HCT116 (cell line): ENCODE data around the gene ARRDC2. TPM values are rescaled to one million over a fixed set of nuclear protein-coding genes. Genes with fewer than 3 reads are reported as not detected.

Experiments
- ATAC-seq: fragments of 200-7000 bp; cut with Tn5 transposase; 2 replicates; pipeline ENCODE4 v1.9.1; 2020; ENCODE audit warnings: mild to moderate bottlenecking, moderate library complexity
- BruUV-seq: library from RNA; stranded (reverse); fragments of 400-500 nt; replicated peaks from 2 replicates; lab custom pipeline; 2021; lab: Mats Ljungman, UMichigan
- CTCF ChIA-PET: fragments of 300-600 bp; sonication (Branson Sonifier 250); formaldehyde crosslinking; loops from one replicate; lab custom pipeline; 2021; ENCODE audit warnings: antibody characterized with exemption; lab: Charles Lee
- POLR2A ChIA-PET: fragments of 300-600, 350-600 bp; sonication (Branson Sonifier 250); formaldehyde crosslinking; loops from one replicate; lab custom pipeline; 2021; ENCODE audit warnings: antibody characterized with exemption; lab: Charles Lee
- RAD21 ChIA-PET, 2 experiments: fragments of 300-600 bp; sonication (Branson Sonifier 250); formaldehyde crosslinking; loops; one replicate each; lab custom pipeline; 2023; ENCODE audit warnings: low total read pairs in 2 of 2; ENCODE audit not compliant: uncharacterized antibody in 2 of 2, unreplicated experiment in 2 of 2, low non-redundant PET in 1 of 2; lab: Charles Lee
- DNase-seq: peaks from one replicate; pipeline ENCODE4 v3.0.0-alpha.2; 2010; ENCODE audit warnings: low read depth, low spot score
- H2AFZ ChIP-seq: fragments of 200-600 bp; shearing (Covaris generic), sonication (generic); 2 replicates; pipeline ENCODE4 v1.6.1; 2017; ENCODE audit warnings: low read depth, mixed run types, mixed read lengths, antibody characterized with exemption, low read length; ENCODE audit not compliant: poor library complexity, severe bottlenecking
- H3K27ac ChIP-seq: 2 replicates; pipeline ENCODE4 v1.5.1; 2012; ENCODE audit warnings: low read depth, low read length
- H3K27me3 ChIP-seq: fragments of 200-600 bp; sonication (generic); 2 replicates; pipeline ENCODE4 v1.6.1; 2016; ENCODE audit warnings: mixed run types, low read length, mixed read lengths; ENCODE audit not compliant: insufficient read depth
- H3K36me3 ChIP-seq, 2 experiments: fragments of 200-500 bp in 1 of 2; fragments of 200-600 bp in 1 of 2; sonication (Bioruptor generic) in 1 of 2; sonication (generic) in 1 of 2; 2 replicates each; pipeline versions ENCODE4 v1.5.1 to v1.6.1; 2014 to 2016; ENCODE audit warnings: low read length in 2 of 2, inconsistent platforms in 1 of 2, mixed read lengths in 1 of 2, mixed run types in 1 of 2; ENCODE audit not compliant: insufficient read depth in 2 of 2, control insufficient read depth in 1 of 2
- H3K4me1 ChIP-seq, 2 experiments: fragments of 200-600 bp in 1 of 2; sonication (generic) in 1 of 2; 2 replicates each; pipeline versions ENCODE4 v1.5.1 to v1.6.1; 2012 to 2017; ENCODE audit warnings: low read length in 2 of 2, inconsistent platforms in 1 of 2, mild to moderate bottlenecking in 1 of 2, mixed read lengths in 1 of 2, mixed run types in 1 of 2, moderate library complexity in 1 of 2; ENCODE audit not compliant: insufficient read depth in 2 of 2, control insufficient read depth in 1 of 2
- H3K4me2 ChIP-seq: fragments of 200-600 bp; sonication (generic); 2 replicates; pipeline ENCODE4 v1.6.1; 2017; ENCODE audit warnings: mixed run types, low read length, mixed read lengths
- H3K4me3 ChIP-seq, 2 experiments: fragments of 200-600 bp in 1 of 2; sonication (generic) in 1 of 2; replicated peaks in 1 of 2; 2 replicates each; pipeline ENCODE4 v1.5.1; 2011 to 2016; ENCODE audit warnings: low read length in 2 of 2, control low read depth in 1 of 2, low read depth in 1 of 2, mild to moderate bottlenecking in 1 of 2, mixed read lengths in 1 of 2, mixed run types in 1 of 2
- H3K79me2 ChIP-seq: fragments of 200-600 bp; sonication (generic); 2 replicates; pipeline ENCODE4 v1.6.1; 2017; ENCODE audit warnings: mild to moderate bottlenecking, mixed run types, low read length, moderate library complexity, mixed read lengths; ENCODE audit not compliant: insufficient read depth
- H3K9ac ChIP-seq: fragments of 200-600 bp; sonication (generic); 2 replicates; pipeline ENCODE4 v1.6.1; 2016; ENCODE audit warnings: low read length, mixed read lengths
- H3K9me2 ChIP-seq: fragments of 200-600 bp; sonication (generic), shearing (Covaris generic); 2 replicates; pipeline ENCODE4 v1.6.1; 2017; ENCODE audit warnings: mixed run types, mild to moderate bottlenecking, moderate library complexity; ENCODE audit not compliant: insufficient read depth
- H3K9me3 ChIP-seq, 2 experiments: fragments of 200-500 bp in 1 of 2; fragments of 200-600 bp in 1 of 2; sonication (Bioruptor generic) in 1 of 2; sonication (generic) in 1 of 2; 2 replicates each; pipeline ENCODE4 v1.6.1; 2014 to 2017; ENCODE audit warnings: low read length in 2 of 2, mixed read lengths in 2 of 2, inconsistent platforms in 1 of 2, low read depth in 1 of 2, mild to moderate bottlenecking in 1 of 2, mixed run types in 1 of 2, moderate library complexity in 1 of 2; ENCODE audit not compliant: control insufficient read depth in 1 of 2, insufficient read depth in 1 of 2
- H4K20me1 ChIP-seq: fragments of 200-600 bp; sonication (generic), shearing (Covaris generic); 2 replicates; pipeline ENCODE4 v1.6.1; 2017; ENCODE audit warnings: mixed run types, mild to moderate bottlenecking, moderate library complexity; ENCODE audit not compliant: insufficient read depth
- CEBPB ChIP-seq: IDR thresholded peaks from 2 replicates; pipeline ENCODE4 v1.6.1; 2012; ENCODE audit warnings: low read depth
- EGR1 ChIP-seq: IDR thresholded peaks from 2 replicates; pipeline ENCODE4 v1.6.1; 2012; ENCODE audit warnings: low read depth
- ELF1 ChIP-seq: IDR thresholded peaks from 2 replicates; pipeline ENCODE4 v1.6.1; 2012; ENCODE audit warnings: low read depth, borderline replicate concordance
- EZH2 ChIP-seq: fragments of 200-600 bp; sonication (generic); IDR thresholded peaks from 2 replicates; pipeline ENCODE4 v1.6.1; 2017; ENCODE audit warnings: antibody characterized with exemption, mixed run types
- EZH2phosphoT487 ChIP-seq: fragments of 200-600 bp; IDR thresholded peaks from 2 replicates; pipeline ENCODE4 v1.6.1; 2018; ENCODE audit warnings: antibody characterized with exemption, borderline replicate concordance
- JUND ChIP-seq: IDR thresholded peaks from 2 replicates; pipeline ENCODE4 v1.6.1; 2012
- POLR2A ChIP-seq: IDR thresholded peaks from 2 replicates; pipeline ENCODE4 v1.7.0; 2011; ENCODE audit warnings: borderline replicate concordance; ENCODE audit not compliant: insufficient read depth, insufficient read length; ENCODE audit errors: extremely low read depth
- POLR2AphosphoS5 ChIP-seq: IDR thresholded peaks from 2 replicates; pipeline ENCODE4 v1.6.1; 2011; ENCODE audit warnings: mild to moderate bottlenecking, low read depth, low read length, moderate library complexity
- RAD21 ChIP-seq: IDR thresholded peaks from 2 replicates; pipeline ENCODE4 v1.6.1; 2012; ENCODE audit warnings: low read depth, mild to moderate bottlenecking
- REST ChIP-seq: IDR thresholded peaks from 2 replicates; pipeline ENCODE4 v1.6.1; 2012; ENCODE audit warnings: low read depth
- SIN3A ChIP-seq: IDR thresholded peaks from 2 replicates; pipeline ENCODE4 v1.6.1; 2012; ENCODE audit warnings: low read depth
- SP1 ChIP-seq: IDR thresholded peaks from 2 replicates; pipeline ENCODE4 v1.6.1; 2012; ENCODE audit warnings: low read depth
- SRF ChIP-seq: IDR thresholded peaks from 2 replicates; pipeline ENCODE4 v1.6.1; 2012; ENCODE audit warnings: low read depth
- TCF7L2 ChIP-seq: IDR thresholded peaks from 2 replicates; pipeline ENCODE4 v1.7.0; 2011; ENCODE audit warnings: borderline replicate concordance, inconsistent platforms; ENCODE audit not compliant: insufficient read depth, insufficient read length; ENCODE audit errors: extremely low read depth
- YY1 ChIP-seq: IDR thresholded peaks from 2 replicates; pipeline ENCODE4 v1.6.1; 2011; ENCODE audit warnings: low read length, low read depth, moderate library complexity, mild to moderate bottlenecking; ENCODE audit not compliant: insufficient replicate concordance; ENCODE audit errors: extremely low read depth
- intact Hi-C: fragments of 100-400 bp; cut with micrococcal nuclease; formaldehyde crosslinking; loops from 2 replicates; pipeline ENCODE4 v1.10.0; 2022
- total RNA-seq: library from RNA; stranded (reverse); gene quantifications from one replicate; pipeline ENCODE4 v1.2.1, GENCODE V29; 2021; ENCODE audit not compliant: unreplicated experiment
- TF ChIP-seq, protein P1 (sequence below): IDR thresholded peaks from 2 replicates; pipeline ENCODE4 v1.6.1; 2012
- TF ChIP-seq, protein P2 (sequence below): IDR thresholded peaks from 2 replicates; pipeline ENCODE4 v1.6.1; 2012

The ARRDC2 gene
- total RNA-seq, 1 experiment from 2014 or later = 36.5 TPM

DNA sequence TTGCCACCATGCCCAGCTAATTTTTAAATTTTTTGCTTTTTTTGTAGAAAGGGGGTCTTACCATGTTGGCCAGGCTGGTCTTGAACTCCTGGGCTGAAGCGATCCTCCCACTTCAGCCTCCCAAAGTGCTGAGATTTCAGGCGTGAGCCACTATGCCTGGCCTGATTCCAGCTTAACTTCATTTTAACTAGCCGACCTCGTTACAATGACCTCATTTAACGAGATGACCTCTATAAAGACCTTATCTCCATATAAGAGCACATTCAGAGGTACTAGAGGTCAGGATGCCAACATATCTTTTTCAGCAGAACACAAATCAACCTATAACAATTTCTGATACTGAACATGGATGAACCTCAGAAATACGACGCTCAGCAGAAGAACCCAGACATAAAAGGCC, 30.5 kb upstream of the ARRDC2 start (continued):
- TF ChIP-seq POLR2A = no peak

DNA sequence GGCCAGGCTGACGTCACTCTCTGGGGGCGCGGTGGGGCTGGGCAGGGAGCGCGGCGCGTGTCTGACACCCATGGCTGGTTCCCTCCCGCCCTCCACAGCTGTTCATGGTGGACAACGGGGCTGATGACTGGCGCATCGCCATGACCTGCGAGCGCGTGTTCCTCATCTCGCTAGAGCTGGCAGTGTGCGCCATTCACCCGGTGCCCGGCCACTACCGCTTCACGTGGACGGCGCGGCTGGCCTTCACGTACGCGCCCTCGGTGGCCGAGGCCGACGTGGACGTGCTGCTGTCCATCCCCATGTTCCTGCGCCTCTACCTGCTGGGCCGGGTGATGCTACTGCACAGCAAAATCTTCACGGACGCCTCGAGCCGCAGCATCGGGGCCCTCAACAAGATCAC, 26.4 kb upstream of the ARRDC2 start:
- no peak for DNase-seq
- no peak overlapping the region for H3K4me2 ChIP-seq
- H3K4me1 ChIP-seq = peaks cover 0 to 12% of the 10 kb centered on the region in 2 experiments; a peak in 2 of 4 replicates
- BruUV-seq = no TSS peak
- no peak overlapping the region for H3K4me3 ChIP-seq
- H2AFZ ChIP-seq = no peak overlapping the region
- H3K36me3 ChIP-seq = no peaks in the 10 kb centered on the region
- no peaks in the 10 kb centered on the region for H3K9me2 ChIP-seq
- no peaks in the 10 kb centered on the region for H3K27me3 ChIP-seq
- no peak for TF ChIP-seq POLR2A
- TF ChIP-seq JUND = no peak
- TF ChIP-seq SIN3A = no peak
- TF ChIP-seq CEBPB = no peak
- TF ChIP-seq, all 23 proteins: peak for 0
- no peak for ATAC-seq
- Histone ChIP-seq H3K79me2 (no peaks in the 10 kb centered on the region), H3K9me3 (no peaks in the 10 kb centered on the region), H3K9ac (no peak overlapping the region), H4K20me1 (no peaks in the 10 kb centered on the region), H3K27ac (no peak overlapping the region)
- ChIA-PET POLR2A (no interaction called here), RAD21 (no interaction called here), CTCF (no interaction called here)
- intact Hi-C loops = no loop called here

DNA sequence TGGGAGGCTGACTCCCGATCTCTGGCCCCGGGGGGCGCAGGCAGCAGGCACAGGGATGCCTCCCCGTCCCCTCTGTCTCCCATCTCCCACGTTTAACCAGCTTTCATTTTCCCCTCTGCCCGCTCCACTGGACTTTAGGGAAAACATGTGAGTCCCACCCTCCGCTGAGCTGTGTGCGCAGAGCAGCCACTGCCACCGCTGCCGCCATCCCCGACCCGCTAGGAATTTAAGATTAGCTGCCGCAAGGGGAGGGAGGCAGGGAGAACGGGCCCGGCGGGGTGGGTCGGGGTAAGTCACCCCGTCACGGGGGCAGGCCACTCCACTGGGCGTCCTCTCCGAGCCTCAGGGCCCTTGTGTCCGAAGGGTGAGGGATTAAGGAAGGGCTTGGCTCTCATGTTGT, 25.5 kb upstream of the ARRDC2 start:
- Histone ChIP-seq H3K79me2 (no peaks in the 10 kb centered on the region), H3K9ac (no peak overlapping the region), H3K9me3 (no peaks in the 10 kb centered on the region), H4K20me1 (no peaks in the 10 kb centered on the region), H3K36me3 (no peaks in the 10 kb centered on the region), H2AFZ (no peak overlapping the region), H3K9me2 (no peaks in the 10 kb centered on the region), H3K27ac (no peak overlapping the region), H3K4me1 (peaks cover 0 to 12% of the 10 kb centered on the region in 2 experiments; a peak in 2 of 4 replicates), H3K4me2 (no peak overlapping the region), H3K27me3 (no peaks in the 10 kb centered on the region), H3K4me3 (no peak overlapping the region)
- RAD21 ChIA-PET = no interaction called here
- TF ChIP-seq SIN3A = no peak
- no peak for TF ChIP-seq SP1
- TF ChIP-seq REST = no peak
- TF ChIP-seq EZH2 = no peak
- no peak for TF ChIP-seq CEBPB
- TF ChIP-seq ELF1 = no peak
- TF ChIP-seq EGR1 = no peak
- no peak for TF ChIP-seq POLR2AphosphoS5
- TF ChIP-seq POLR2A = no peak
- TF ChIP-seq YY1 = no peak
- no peak for TF ChIP-seq RAD21
- TF ChIP-seq TCF7L2 = no peak
- no peak for TF ChIP-seq EZH2phosphoT487
- TF ChIP-seq, protein P1, sequence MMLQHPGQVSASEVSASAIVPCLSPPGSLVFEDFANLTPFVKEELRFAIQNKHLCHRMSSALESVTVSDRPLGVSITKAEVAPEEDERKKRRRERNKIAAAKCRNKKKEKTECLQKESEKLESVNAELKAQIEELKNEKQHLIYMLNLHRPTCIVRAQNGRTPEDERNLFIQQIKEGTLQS = no peak
- TF ChIP-seq, protein P2, sequence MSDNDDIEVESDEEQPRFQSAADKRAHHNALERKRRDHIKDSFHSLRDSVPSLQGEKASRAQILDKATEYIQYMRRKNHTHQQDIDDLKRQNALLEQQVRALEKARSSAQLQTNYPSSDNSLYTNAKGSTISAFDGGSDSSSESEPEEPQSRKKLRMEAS = no peak
- no peak for TF ChIP-seq SRF
- intact Hi-C loops = no loop called here
- no peak for DNase-seq
- CTCF ChIA-PET = no interaction called here
- ATAC-seq = no peak
- POLR2A ChIA-PET = interaction anchor here (0.7 kb wide), 1 partner anchor 16 kb away, joined by 3 read pairs; no protein-coding TSS in a partner anchor
- no TSS peak for BruUV-seq
